HepG2 (cell line): Measurements from ENCODE around the gene RAB3D. TPM values are rescaled to one million over a fixed set of nuclear protein-coding genes. Genes with fewer than 3 reads are reported as not detected.

Experiments used
- ARNTL ChIP-seq: sonication (generic); formaldehyde crosslinking; IDR thresholded peaks from 2 replicates; pipeline ENCODE4 v1.4.0; 2020; ENCODE audit warnings: mild to moderate bottlenecking, missing genetic modification reagents
- ATF1 ChIP-seq: IDR thresholded peaks from 2 replicates; pipeline ENCODE4 v1.6.1; 2016; ENCODE audit warnings: mild to moderate bottlenecking, control low read depth
- CBX2 ChIP-seq, 2 experiments: fragments of 200-600 bp in 1 of 2; sonication (generic); formaldehyde crosslinking in 1 of 2; IDR thresholded peaks; 2 replicates each; pipeline versions ENCODE4 v1.7.0 to v1.8.1; 2018 to 2022; ENCODE audit warnings: low read depth in 2 of 2, low read length in 1 of 2, mild to moderate bottlenecking in 1 of 2, missing genetic modification reagents in 1 of 2
- CHCHD3 ChIP-seq: sonication (generic); formaldehyde crosslinking; IDR thresholded peaks from 2 replicates; pipeline ENCODE4 v1.8.0; 2022; ENCODE audit warnings: mild to moderate bottlenecking, missing genetic modification reagents, moderate library complexity
- GABPB1 ChIP-seq: IDR thresholded peaks from 2 replicates; pipeline ENCODE4 v1.6.1; 2016; ENCODE audit warnings: mild to moderate bottlenecking, missing genetic modification reagents, moderate library complexity, missing compliant biosample characterization
- GFI1 ChIP-seq: sonication (generic); formaldehyde crosslinking; IDR thresholded peaks from 2 replicates; pipeline ENCODE4 v1.5.0; 2020; ENCODE audit warnings: missing genetic modification reagents, mild to moderate bottlenecking, borderline replicate concordance
- HNRNPH1 ChIP-seq: fragments of 200-400 bp; formaldehyde crosslinking; optimal IDR thresholded peaks from 2 replicates; pipeline ENCODE3; 2017; ENCODE audit warnings: mild to moderate bottlenecking, low read depth, low read length
- IRX3 ChIP-seq: sonication (generic); formaldehyde crosslinking; IDR thresholded peaks from 2 replicates; pipeline ENCODE4 v1.8.1; 2023; ENCODE audit warnings: mild to moderate bottlenecking, low read depth, missing genetic modification reagents, borderline replicate concordance
- MXI1 ChIP-seq: IDR thresholded peaks from 3 replicates; pipeline ENCODE4 v1.6.1; 2012; ENCODE audit warnings: low read depth, low read length, inconsistent platforms, borderline replicate concordance
- NFKBIZ ChIP-seq: IDR thresholded peaks from 2 replicates; pipeline ENCODE4 v1.6.1; 2018; ENCODE audit warnings: missing genetic modification reagents, missing compliant biosample characterization
- RARA ChIP-seq: IDR thresholded peaks from 2 replicates; pipeline ENCODE4 v1.6.1; 2016; ENCODE audit warnings: missing genetic modification reagents, missing compliant biosample characterization
- SRSF4 ChIP-seq: fragments of 200-400 bp; formaldehyde crosslinking; IDR thresholded peaks from one replicate; pipeline ENCODE4 v1.6.1; 2018; ENCODE audit warnings: mild to moderate bottlenecking, low read depth, low read length, moderate library complexity; ENCODE audit not compliant: poor library complexity, severe bottlenecking
- YEATS4 ChIP-seq: sonication (generic); formaldehyde crosslinking; IDR thresholded peaks from 2 replicates; pipeline ENCODE4 v1.4.0; 2020; ENCODE audit warnings: missing genetic modification reagents, borderline replicate concordance
- ZBTB7A ChIP-seq: sonication (generic); formaldehyde crosslinking; IDR thresholded peaks from 2 replicates; pipeline ENCODE4 v1.8.0; 2022; ENCODE audit warnings: mild to moderate bottlenecking, missing genetic modification reagents
- ZC3H13 ChIP-seq: sonication (generic); formaldehyde crosslinking; IDR thresholded peaks from 2 replicates; pipeline ENCODE4 v1.8.1; 2023; ENCODE audit warnings: mild to moderate bottlenecking, missing genetic modification reagents, moderate library complexity
- ZNF263 ChIP-seq: sonication (generic); formaldehyde crosslinking; IDR thresholded peaks from 2 replicates; pipeline ENCODE4 v1.4.0; 2020; ENCODE audit warnings: missing genetic modification reagents
- ZNF331 ChIP-seq: sonication (generic); formaldehyde crosslinking; IDR thresholded peaks from 2 replicates; pipeline ENCODE4 v1.4.0; 2020; ENCODE audit warnings: missing genetic modification reagents
- ZNF354B ChIP-seq: sonication (generic); formaldehyde crosslinking; IDR thresholded peaks from 2 replicates; pipeline ENCODE4 v1.8.0; 2022; ENCODE audit warnings: mild to moderate bottlenecking, missing genetic modification reagents
- ZNF800 ChIP-seq: sonication (generic); formaldehyde crosslinking; IDR thresholded peaks from 2 replicates; pipeline ENCODE4 v1.4.0; 2020; ENCODE audit warnings: missing genetic modification reagents
- polyA plus RNA-seq, 8 experiments: library from polyadenylated mRNA; depleted of rRNA in 3 of 8; stranded (reverse) in 7 of 8; unstranded in 1 of 8; fragments of >200 nt; fragmentation: Illumina TruSeq in 4 of 8; extraction: Trizol in 4 of 8; gene quantifications; 2 replicates each; pipeline versions ENCODE4 v1.2.1 to v1.2.3, GENCODE V29; 2011 to 2016; ENCODE audit warnings: low read depth in 4 of 8, missing spikeins in 1 of 8, mixed read lengths in 1 of 8; ENCODE audit not compliant: insufficient read depth in 1 of 8
- total RNA-seq, 5 experiments: library from RNA; depleted of rRNA; stranded (reverse); fragments of >200 nt; fragmentation: Illumina TruSeq; extraction: Trizol; gene quantifications; 2 replicates each; pipeline ENCODE4 v1.2.3, GENCODE V29; 2016; ENCODE audit warnings: low read depth in 1 of 5
- TF ChIP-seq, protein P1 (sequence below): sonication (generic); formaldehyde crosslinking; IDR thresholded peaks from 2 replicates; pipeline ENCODE4 v1.5.0; 2020; ENCODE audit warnings: mild to moderate bottlenecking, missing genetic modification reagents
- TF ChIP-seq, protein P2 (sequence below): sonication (generic); formaldehyde crosslinking; IDR thresholded peaks from 2 replicates; pipeline ENCODE4 v1.4.0; 2020; ENCODE audit warnings: missing genetic modification reagents, borderline replicate concordance

RAB3D gene
- total and polyA plus RNA-seq, 2 of the 13 experiments (the other 11 are each of a cell fraction or from before 2014, with no cell fraction given) = 2.0 to 16.1 TPM

DNA sequence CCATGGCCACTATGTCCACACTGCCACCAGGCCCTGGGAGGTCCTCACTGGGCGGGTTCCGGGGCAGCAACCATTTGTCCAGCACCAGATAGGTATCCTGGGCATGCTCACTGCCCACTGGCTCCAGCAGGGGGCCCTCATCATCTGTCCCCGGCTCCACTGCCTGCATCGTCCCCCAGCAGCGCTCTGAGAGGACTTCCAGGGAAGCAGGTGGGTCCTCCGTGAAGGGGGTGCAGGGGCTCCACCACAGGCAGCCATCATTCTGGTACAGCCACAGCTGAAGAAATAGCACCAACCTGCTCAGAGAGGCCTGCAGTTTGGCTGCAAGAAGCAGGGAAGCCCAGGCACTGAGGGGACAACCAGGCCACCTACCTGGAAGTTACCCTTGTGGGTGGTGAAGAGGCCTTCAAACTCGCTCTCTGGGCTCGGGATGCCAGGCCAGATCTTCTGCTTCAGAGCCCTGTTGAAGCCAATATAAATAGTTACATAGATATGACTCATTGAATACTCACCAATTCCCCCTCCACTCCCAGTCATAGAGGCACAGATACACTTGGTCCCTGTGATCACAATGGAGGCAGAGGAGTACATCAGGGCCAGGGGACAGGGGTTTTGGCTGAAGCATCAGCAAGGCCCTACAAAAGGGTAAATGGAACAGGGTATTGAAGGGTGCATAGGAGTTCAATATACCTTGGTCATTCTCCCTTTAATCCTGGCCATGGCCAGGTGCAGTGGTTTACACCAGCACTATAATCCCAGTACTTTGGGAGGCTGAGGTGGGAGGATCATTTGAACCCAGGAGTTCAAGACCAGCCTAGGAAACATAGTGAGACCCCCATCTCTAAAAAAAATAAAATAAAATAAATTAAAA lies 39.1 kb upstream of the RAB3D start (continued):
- no peak for TF ChIP-seq ZNF800 (CRISPR knock-in tag)
- no peak for TF ChIP-seq ARNTL (CRISPR knock-in tag)
- no peak for TF ChIP-seq HNRNPH1
- TF ChIP-seq, protein P1, sequence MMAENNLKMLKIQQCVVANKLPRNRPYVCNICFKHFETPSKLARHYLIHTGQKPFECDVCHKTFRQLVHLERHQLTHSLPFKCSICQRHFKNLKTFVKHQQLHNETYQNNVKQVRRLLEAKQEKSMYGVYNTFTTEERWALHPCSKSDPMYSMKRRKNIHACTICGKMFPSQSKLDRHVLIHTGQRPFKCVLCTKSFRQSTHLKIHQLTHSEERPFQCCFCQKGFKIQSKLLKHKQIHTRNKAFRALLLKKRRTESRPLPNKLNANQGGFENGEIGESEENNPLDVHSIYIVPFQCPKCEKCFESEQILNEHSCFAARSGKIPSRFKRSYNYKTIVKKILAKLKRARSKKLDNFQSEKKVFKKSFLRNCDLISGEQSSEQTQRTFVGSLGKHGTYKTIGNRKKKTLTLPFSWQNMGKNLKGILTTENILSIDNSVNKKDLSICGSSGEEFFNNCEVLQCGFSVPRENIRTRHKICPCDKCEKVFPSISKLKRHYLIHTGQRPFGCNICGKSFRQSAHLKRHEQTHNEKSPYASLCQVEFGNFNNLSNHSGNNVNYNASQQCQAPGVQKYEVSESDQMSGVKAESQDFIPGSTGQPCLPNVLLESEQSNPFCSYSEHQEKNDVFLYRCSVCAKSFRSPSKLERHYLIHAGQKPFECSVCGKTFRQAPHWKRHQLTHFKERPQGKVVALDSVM (CRISPR knock-in tag) = no peak
- TF ChIP-seq CHCHD3 (CRISPR knock-in tag) = no peak
- TF ChIP-seq MXI1 = peak; percentile 22; the same call in 1 of the 3 replicates
- TF ChIP-seq IRX3 (CRISPR knock-in tag) = no peak
- TF ChIP-seq RARA (CRISPR knock-in tag) = no peak
- TF ChIP-seq GABPB1 (CRISPR knock-in tag) = peak; percentile 34; the same call in 1 of the 2 replicates
- TF ChIP-seq ZNF331 = no peak
- no peak for TF ChIP-seq CBX2 (IDR thresholded peaks at IDR 0.05; ENCODE audit: low read depth, low read length)
- TF ChIP-seq CBX2 (CRISPR knock-in tag; IDR thresholded peaks at IDR 0.05; ENCODE audit: low read depth) = no peak
- TF ChIP-seq, protein P2, sequence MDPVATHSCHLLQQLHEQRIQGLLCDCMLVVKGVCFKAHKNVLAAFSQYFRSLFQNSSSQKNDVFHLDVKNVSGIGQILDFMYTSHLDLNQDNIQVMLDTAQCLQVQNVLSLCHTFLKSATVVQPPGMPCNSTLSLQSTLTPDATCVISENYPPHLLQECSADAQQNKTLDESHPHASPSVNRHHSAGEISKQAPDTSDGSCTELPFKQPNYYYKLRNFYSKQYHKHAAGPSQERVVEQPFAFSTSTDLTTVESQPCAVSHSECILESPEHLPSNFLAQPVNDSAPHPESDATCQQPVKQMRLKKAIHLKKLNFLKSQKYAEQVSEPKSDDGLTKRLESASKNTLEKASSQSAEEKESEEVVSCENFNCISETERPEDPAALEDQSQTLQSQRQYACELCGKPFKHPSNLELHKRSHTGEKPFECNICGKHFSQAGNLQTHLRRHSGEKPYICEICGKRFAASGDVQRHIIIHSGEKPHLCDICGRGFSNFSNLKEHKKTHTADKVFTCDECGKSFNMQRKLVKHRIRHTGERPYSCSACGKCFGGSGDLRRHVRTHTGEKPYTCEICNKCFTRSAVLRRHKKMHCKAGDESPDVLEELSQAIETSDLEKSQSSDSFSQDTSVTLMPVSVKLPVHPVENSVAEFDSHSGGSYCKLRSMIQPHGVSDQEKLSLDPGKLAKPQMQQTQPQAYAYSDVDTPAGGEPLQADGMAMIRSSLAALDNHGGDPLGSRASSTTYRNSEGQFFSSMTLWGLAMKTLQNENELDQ (CRISPR knock-in tag) = no peak
- TF ChIP-seq YEATS4 (CRISPR knock-in tag) = no peak
- no peak for TF ChIP-seq ATF1 (CRISPR knock-in tag)
- TF ChIP-seq SRSF4 = no peak
- TF ChIP-seq GFI1 (CRISPR knock-in tag) = no peak
- TF ChIP-seq ZBTB7A (CRISPR knock-in tag) = no peak
- TF ChIP-seq ZNF354B (CRISPR knock-in tag) = no peak
- TF ChIP-seq NFKBIZ (CRISPR knock-in tag) = no peak
- TF ChIP-seq ZNF263 (CRISPR knock-in tag) = peak; percentile 74
- no peak; the same call in 1 of the 2 replicates for TF ChIP-seq ZC3H13 (CRISPR knock-in tag)
